Measurements from ENCODE around the gene DPYSL4.

- TF ChIP-seq TAF1 (IDR thresholded peaks at IDR 0.05; ENCODE audit: borderline replicate concordance, insufficient read depth, low read length) (no peak), POLR2AphosphoS5 (IDR thresholded peaks at IDR 0.05; ENCODE audit: low read depth, low read length) (no peak), REST (IDR thresholded peaks at IDR 0.05; ENCODE audit: insufficient read depth in 1 of 2, low read depth in 2 of 2, low read length in 2 of 2) (no peak)
Measured at GRCh38 chr10:132169766-132170560, 16.8 kb upstream of the DPYSL4 start.

All from PFSK-1 (cell line).